ENCODE measurements around the gene SERINC5. TPM values are rescaled to one million over a fixed set of nuclear protein-coding genes. Genes with fewer than 3 reads are reported as not detected.

Gene SERINC5
- polyA plus RNA-seq, 5 donors: 27.0 to 49.0 (median 40.7) TPM

- peak; percentile 28 to 41 for DNase-seq
These were observed 185.9 kb downstream of the SERINC5 start for GRCh38 chr5:80069918-80070318.

- DNase-seq: no peak
These were observed 186.5 kb downstream of the SERINC5 start for GRCh38 chr5:80069251-80069800.

DNA sequence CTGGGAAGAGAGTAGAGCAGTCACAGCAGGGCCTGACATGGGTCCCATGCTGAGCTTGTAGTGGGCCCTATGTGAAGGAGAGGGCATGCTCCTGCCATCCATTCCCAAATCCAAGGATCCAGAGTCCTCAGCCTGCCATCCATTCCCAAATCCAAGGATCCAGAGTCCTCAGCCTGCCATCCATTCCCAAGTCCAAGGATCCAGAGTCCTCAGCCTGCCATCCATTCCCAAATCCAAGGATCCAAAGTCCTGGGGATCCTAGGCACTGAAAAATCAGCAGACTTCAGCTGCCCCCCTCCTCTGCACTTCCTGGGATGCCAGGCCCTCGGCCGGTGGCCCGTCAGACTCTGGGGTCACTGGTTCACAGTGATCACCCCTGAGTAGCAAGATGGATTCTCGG lies 187.1 kb downstream of the SERINC5 start:
- no peak for DNase-seq

DNA sequence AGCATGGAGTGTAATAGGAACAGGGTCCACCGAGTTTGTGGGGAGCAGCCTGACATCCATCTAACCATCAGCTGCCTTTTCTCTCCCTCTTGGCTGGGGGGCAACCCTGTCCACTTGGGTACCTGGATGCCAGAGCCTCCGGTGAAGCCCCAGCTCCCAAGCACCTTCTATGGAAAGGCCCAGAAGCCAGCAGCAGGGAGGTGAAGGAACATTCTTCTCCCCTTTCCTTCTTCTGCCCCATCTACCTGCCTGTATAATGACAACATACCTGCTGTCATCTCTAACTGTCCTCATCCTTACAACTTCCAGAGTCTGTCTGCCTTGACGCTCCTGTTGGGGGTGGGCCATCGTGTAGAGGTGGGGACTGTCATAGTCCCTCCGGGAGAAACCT lies 187.6 kb downstream of the SERINC5 start:
- DNase-seq: no peak

- DNase-seq: no peak
These were observed 188.2 kb downstream of the SERINC5 start for GRCh38 chr5:80067531-80068245.

GRCh38 chr5:80067016-80067415 lies 188.8 kb downstream of the SERINC5 start:
- no peak for DNase-seq

DNA sequence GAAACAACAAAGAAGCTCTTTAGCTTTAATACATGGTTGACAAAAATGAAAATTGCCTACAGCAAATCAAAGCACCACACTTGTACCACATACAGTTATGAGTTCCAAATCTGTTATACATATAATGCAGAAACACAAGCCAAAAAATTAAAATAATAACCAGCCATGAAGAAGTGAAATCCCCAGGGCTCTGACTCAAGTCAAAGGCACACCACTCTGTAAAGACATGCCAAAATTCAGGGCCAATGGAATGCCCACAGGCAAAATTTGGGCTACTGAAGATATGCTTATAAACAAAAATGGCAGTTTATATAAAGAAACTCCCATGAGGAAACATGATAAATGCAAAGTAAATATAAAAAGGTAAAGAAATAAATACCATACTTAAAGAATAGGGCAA lies 191.7 kb downstream of the SERINC5 start:
- DNase-seq: no peak

Other genes with a start within 250 kb of the SERINC5 start
- gene THBS4, start 220.7 kb downstream of the SERINC5 start, polyA plus RNA-seq (ENCODE audit: insufficient read depth in 1 of 5, insufficient read length in 5 of 5, low replicate concordance in 1 of 5): 10 to 100 TPM in 1 of 5 donors, 1 to 10 TPM in 4; 4.5 to 13.5 (median 5.8) TPM
- gene SPZ1, start 64.0 kb upstream of the SERINC5 start, polyA plus RNA-seq (ENCODE audit: insufficient read depth in 1 of 5, insufficient read length in 5 of 5, low replicate concordance in 1 of 5): not detected
- 100 to 1,000 TPM in 1 of 5 donors, 10 to 100 TPM in 4; 44.5 to 105 (median 86.5) TPM for gene ZFYVE16, start 152.0 kb upstream of the SERINC5 start, polyA plus RNA-seq (ENCODE audit: insufficient read depth in 1 of 5, insufficient read length in 5 of 5, low replicate concordance in 1 of 5)
- gene FAM151B, start 232.1 kb upstream of the SERINC5 start, polyA plus RNA-seq (ENCODE audit: insufficient read depth in 1 of 5, insufficient read length in 5 of 5, low replicate concordance in 1 of 5): 1 to 10 TPM; 1.9 to 3.0 (median 2.7) TPM